Measurements from ENCODE around the gene CCNH.

DNA sequence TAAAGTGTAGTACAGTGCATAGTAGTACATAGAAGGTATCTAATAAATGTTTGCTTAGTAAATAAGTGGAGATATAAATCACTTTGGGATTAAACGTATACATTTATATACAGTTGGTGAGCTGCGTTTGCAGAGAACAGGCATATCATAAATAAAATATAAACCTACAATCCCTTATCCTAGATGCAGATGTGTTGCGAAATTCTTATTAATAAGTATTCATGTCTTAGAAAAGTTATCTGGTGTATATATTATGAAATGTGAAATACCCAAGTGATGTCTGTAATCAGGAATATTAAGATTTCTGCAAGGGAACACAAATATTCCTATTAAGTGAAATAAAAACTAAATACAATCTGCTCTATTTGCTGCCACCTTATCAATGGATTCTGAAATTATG, 8.8 kb downstream of the CCNH start:
- no peak for TF ChIP-seq EZH2phosphoT487 (conservative IDR thresholded peaks at IDR 0.05; ENCODE audit: low read length)
- TF ChIP-seq, protein P1, sequence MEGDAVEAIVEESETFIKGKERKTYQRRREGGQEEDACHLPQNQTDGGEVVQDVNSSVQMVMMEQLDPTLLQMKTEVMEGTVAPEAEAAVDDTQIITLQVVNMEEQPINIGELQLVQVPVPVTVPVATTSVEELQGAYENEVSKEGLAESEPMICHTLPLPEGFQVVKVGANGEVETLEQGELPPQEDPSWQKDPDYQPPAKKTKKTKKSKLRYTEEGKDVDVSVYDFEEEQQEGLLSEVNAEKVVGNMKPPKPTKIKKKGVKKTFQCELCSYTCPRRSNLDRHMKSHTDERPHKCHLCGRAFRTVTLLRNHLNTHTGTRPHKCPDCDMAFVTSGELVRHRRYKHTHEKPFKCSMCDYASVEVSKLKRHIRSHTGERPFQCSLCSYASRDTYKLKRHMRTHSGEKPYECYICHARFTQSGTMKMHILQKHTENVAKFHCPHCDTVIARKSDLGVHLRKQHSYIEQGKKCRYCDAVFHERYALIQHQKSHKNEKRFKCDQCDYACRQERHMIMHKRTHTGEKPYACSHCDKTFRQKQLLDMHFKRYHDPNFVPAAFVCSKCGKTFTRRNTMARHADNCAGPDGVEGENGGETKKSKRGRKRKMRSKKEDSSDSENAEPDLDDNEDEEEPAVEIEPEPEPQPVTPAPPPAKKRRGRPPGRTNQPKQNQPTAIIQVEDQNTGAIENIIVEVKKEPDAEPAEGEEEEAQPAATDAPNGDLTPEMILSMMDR (IDR thresholded peaks at IDR 0.05; ENCODE audit: insufficient read depth, low read length, poor library complexity, severe bottlenecking): no peak
